Measurements from ENCODE around the gene KRTAP6-2.

The KRTAP6-2 gene

GRCh38 chr21:30598802-30599201, at the start of gene KRTAP6-2:
TSS of gene KRTAP6-2 (minus strand) at chr21:30598902. CDS start at chr21:30598874, 28 bp downstream.
- Histone ChIP-seq H3K36me3 (ENCODE audit: control insufficient read depth, insufficient read depth, low read length) (no peaks in the 10 kb centered on the region), H3K27me3 (ENCODE audit: control insufficient read depth, insufficient read depth, low read length) (no peaks in the 10 kb centered on the region), H3K9ac (ENCODE audit: low read length) (no peak within 1 kb of the TSS), H3K4me1 (ENCODE audit: control insufficient read depth, insufficient read depth, low read length) (no peaks in the 10 kb centered on the region), H3K27ac (ENCODE audit: low read depth, low read length) (no peak within 1 kb of the TSS), H3K4me3 (ENCODE audit: low read length) (no peak within 1 kb of the TSS)

GRCh38 chr21:30646904-30647414, 48.3 kb upstream of the KRTAP6-2 start:
- no peaks in the 10 kb centered on the region for H3K36me3 ChIP-seq (ENCODE audit: control insufficient read depth, insufficient read depth, low read length)
- no peaks in the 10 kb centered on the region for H3K27me3 ChIP-seq (ENCODE audit: control insufficient read depth, insufficient read depth, low read length)
- no peak overlapping the region for H3K9ac ChIP-seq (ENCODE audit: low read length)
- no peak overlapping the region for H3K4me3 ChIP-seq (ENCODE audit: low read length)
- no peak overlapping the region for H3K27ac ChIP-seq (ENCODE audit: low read depth, low read length)
- H3K4me1 ChIP-seq (ENCODE audit: control insufficient read depth, insufficient read depth, low read length): no peaks in the 10 kb centered on the region

GRCh38 chr21:30642564-30642963, 43.9 kb upstream of the KRTAP6-2 start, which contains the start of gene KRTAP20-3:
TSS of gene KRTAP20-3 (plus strand) at chr21:30642864.
- no peaks in the 10 kb centered on the region for H3K27me3 ChIP-seq (ENCODE audit: control insufficient read depth, insufficient read depth, low read length)
- H3K36me3 ChIP-seq (ENCODE audit: control insufficient read depth, insufficient read depth, low read length): no peaks in the 10 kb centered on the region
- H3K4me3 ChIP-seq (ENCODE audit: low read length): no peak within 1 kb of the TSS
- no peak within 1 kb of the TSS for H3K9ac ChIP-seq (ENCODE audit: low read length)
- no peak within 1 kb of the TSS for H3K27ac ChIP-seq (ENCODE audit: low read depth, low read length)
- no peaks in the 10 kb centered on the region for H3K4me1 ChIP-seq (ENCODE audit: control insufficient read depth, insufficient read depth, low read length)

GRCh38 chr21:30638686-30639085, 40.0 kb upstream of the KRTAP6-2 start:
- no peak overlapping the region for H3K9ac ChIP-seq (ENCODE audit: low read length)
- H3K4me3 ChIP-seq (ENCODE audit: low read length): no peak overlapping the region
- no peaks in the 10 kb centered on the region for H3K27me3 ChIP-seq (ENCODE audit: control insufficient read depth, insufficient read depth, low read length)
- H3K4me1 ChIP-seq (ENCODE audit: control insufficient read depth, insufficient read depth, low read length): no peaks in the 10 kb centered on the region
- H3K36me3 ChIP-seq (ENCODE audit: control insufficient read depth, insufficient read depth, low read length): no peaks in the 10 kb centered on the region
- no peak overlapping the region for H3K27ac ChIP-seq (ENCODE audit: low read depth, low read length)

GRCh38 chr21:30634906-30635305, 36.2 kb upstream of the KRTAP6-2 start, which contains the start of gene KRTAP20-2:
TSS of gene KRTAP20-2 (plus strand) at chr21:30635206. CDS start at chr21:30635264, 58 bp downstream.
- no peak within 1 kb of the TSS for H3K27ac ChIP-seq (ENCODE audit: low read depth, low read length)
- no peaks in the 10 kb centered on the region for H3K36me3 ChIP-seq (ENCODE audit: control insufficient read depth, insufficient read depth, low read length)
- H3K4me3 ChIP-seq (ENCODE audit: low read length): no peak within 1 kb of the TSS
- H3K27me3 ChIP-seq (ENCODE audit: control insufficient read depth, insufficient read depth, low read length): no peaks in the 10 kb centered on the region
- no peaks in the 10 kb centered on the region for H3K4me1 ChIP-seq (ENCODE audit: control insufficient read depth, insufficient read depth, low read length)
- no peak within 1 kb of the TSS for H3K9ac ChIP-seq (ENCODE audit: low read length)

- H3K36me3 ChIP-seq (ENCODE audit: control insufficient read depth, insufficient read depth, low read length): no peaks in the 10 kb centered on the region
- no peaks in the 10 kb centered on the region for H3K4me1 ChIP-seq (ENCODE audit: control insufficient read depth, insufficient read depth, low read length)
- H3K27ac ChIP-seq (ENCODE audit: low read depth, low read length): no peak overlapping the region
- H3K4me3 ChIP-seq (ENCODE audit: low read length): no peak overlapping the region
- no peak overlapping the region for H3K9ac ChIP-seq (ENCODE audit: low read length)
- no peaks in the 10 kb centered on the region for H3K27me3 ChIP-seq (ENCODE audit: control insufficient read depth, insufficient read depth, low read length)
These were observed 30.5 kb upstream of the KRTAP6-2 start for GRCh38 chr21:30629200-30629599.

- no peak overlapping the region for H3K27ac ChIP-seq (ENCODE audit: low read depth, low read length)
- H3K4me3 ChIP-seq (ENCODE audit: low read length): no peak overlapping the region
- H3K9ac ChIP-seq (ENCODE audit: low read length): no peak overlapping the region
These were observed 29.4 kb upstream of the KRTAP6-2 start for GRCh38 chr21:30628109-30628508.

GRCh38 chr21:30625449-30626165, 26.9 kb upstream of the KRTAP6-2 start:
- no peaks in the 10 kb centered on the region for H3K27me3 ChIP-seq (ENCODE audit: control insufficient read depth, insufficient read depth, low read length)
- H3K36me3 ChIP-seq (ENCODE audit: control insufficient read depth, insufficient read depth, low read length): no peaks in the 10 kb centered on the region
- no peaks in the 10 kb centered on the region for H3K4me1 ChIP-seq (ENCODE audit: control insufficient read depth, insufficient read depth, low read length)
- H3K27ac ChIP-seq (ENCODE audit: low read depth, low read length): no peak overlapping the region
- H3K9ac ChIP-seq (ENCODE audit: low read length): no peak overlapping the region
- no peak overlapping the region for H3K4me3 ChIP-seq (ENCODE audit: low read length)

More at GRCh38 chr21:30628109-30628508, 29.4 kb upstream of the KRTAP6-2 start:
- Histone ChIP-seq H3K4me1 (ENCODE audit: control insufficient read depth, insufficient read depth, low read length) (no peaks in the 10 kb centered on the region), H3K36me3 (ENCODE audit: control insufficient read depth, insufficient read depth, low read length) (no peaks in the 10 kb centered on the region), H3K27me3 (ENCODE audit: control insufficient read depth, insufficient read depth, low read length) (no peaks in the 10 kb centered on the region)

GRCh38 chr21:30623362-30623761, 24.7 kb upstream of the KRTAP6-2 start:
- Histone ChIP-seq H3K4me1 (ENCODE audit: control insufficient read depth, insufficient read depth, low read length) (no peaks in the 10 kb centered on the region), H3K27me3 (ENCODE audit: control insufficient read depth, insufficient read depth, low read length) (no peaks in the 10 kb centered on the region), H3K36me3 (ENCODE audit: control insufficient read depth, insufficient read depth, low read length) (no peaks in the 10 kb centered on the region), H3K4me3 (ENCODE audit: low read length) (no peak overlapping the region), H3K27ac (ENCODE audit: low read depth, low read length) (no peak overlapping the region), H3K9ac (ENCODE audit: low read length) (no peak overlapping the region)

- no peak within 1 kb of the TSS for H3K4me3 ChIP-seq (ENCODE audit: low read length)
- no peak within 1 kb of the TSS for H3K27ac ChIP-seq (ENCODE audit: low read depth, low read length)
- no peak within 1 kb of the TSS for H3K9ac ChIP-seq (ENCODE audit: low read length)
- H3K36me3 ChIP-seq (ENCODE audit: control insufficient read depth, insufficient read depth, low read length): no peaks in the 10 kb centered on the region
- H3K4me1 ChIP-seq (ENCODE audit: control insufficient read depth, insufficient read depth, low read length): no peaks in the 10 kb centered on the region
- no peaks in the 10 kb centered on the region for H3K27me3 ChIP-seq (ENCODE audit: control insufficient read depth, insufficient read depth, low read length)
These were observed 21.8 kb upstream of the KRTAP6-2 start, which contains the start of gene KRTAP20-4 for GRCh38 chr21:30620522-30620921. TSS of gene KRTAP20-4 (plus strand) at chr21:30620627.

- no peak overlapping the region for H3K9ac ChIP-seq (ENCODE audit: low read length)
- H3K4me3 ChIP-seq (ENCODE audit: low read length): no peak overlapping the region
- no peaks in the 10 kb centered on the region for H3K27me3 ChIP-seq (ENCODE audit: control insufficient read depth, insufficient read depth, low read length)
- H3K4me1 ChIP-seq (ENCODE audit: control insufficient read depth, insufficient read depth, low read length): no peaks in the 10 kb centered on the region
- no peaks in the 10 kb centered on the region for H3K36me3 ChIP-seq (ENCODE audit: control insufficient read depth, insufficient read depth, low read length)
- H3K27ac ChIP-seq (ENCODE audit: low read depth, low read length): no peak overlapping the region
These were observed 21.4 kb upstream of the KRTAP6-2 start for GRCh38 chr21:30620080-30620479.

GRCh38 chr21:30616125-30616524, 17.4 kb upstream of the KRTAP6-2 start, which contains the start of gene KRTAP20-1:
TSS of gene KRTAP20-1 (plus strand) at chr21:30616425. CDS start at chr21:30616455, 30 bp downstream.
- Histone ChIP-seq H3K27ac (ENCODE audit: low read depth, low read length) (no peak within 1 kb of the TSS), H3K4me3 (ENCODE audit: low read length) (no peak within 1 kb of the TSS), H3K4me1 (ENCODE audit: control insufficient read depth, insufficient read depth, low read length) (no peaks in the 10 kb centered on the region), H3K27me3 (ENCODE audit: control insufficient read depth, insufficient read depth, low read length) (no peaks in the 10 kb centered on the region), H3K36me3 (ENCODE audit: control insufficient read depth, insufficient read depth, low read length) (no peaks in the 10 kb centered on the region), H3K9ac (ENCODE audit: low read length) (no peak within 1 kb of the TSS)

- Histone ChIP-seq H3K4me1 (ENCODE audit: control insufficient read depth, insufficient read depth, low read length) (no peaks in the 10 kb centered on the region), H3K27ac (ENCODE audit: low read depth, low read length) (no peak overlapping the region), H3K9ac (ENCODE audit: low read length) (no peak overlapping the region), H3K4me3 (ENCODE audit: low read length) (no peak overlapping the region), H3K27me3 (ENCODE audit: control insufficient read depth, insufficient read depth, low read length) (no peaks in the 10 kb centered on the region), H3K36me3 (ENCODE audit: control insufficient read depth, insufficient read depth, low read length) (no peaks in the 10 kb centered on the region)
These were observed 16.5 kb upstream of the KRTAP6-2 start for GRCh38 chr21:30615199-30615598.

Data from rectal smooth muscle tissue (tissue), 1 donor.